GM19099 (cell line): ENCODE measurements around the gene TTLL6.

ENCODE experiments used
- POLR2A ChIP-seq: IDR thresholded peaks from 3 replicates; pipeline ENCODE4 v1.6.1; 2011; ENCODE audit warnings: low read depth; ENCODE audit not compliant: insufficient read length; ENCODE audit errors: extremely low read depth

Gene TTLL6

GRCh38 chr17:48738803-48739526 is 78.1 kb downstream of the TTLL6 start:
- TF ChIP-seq POLR2A: no peak

DNA sequence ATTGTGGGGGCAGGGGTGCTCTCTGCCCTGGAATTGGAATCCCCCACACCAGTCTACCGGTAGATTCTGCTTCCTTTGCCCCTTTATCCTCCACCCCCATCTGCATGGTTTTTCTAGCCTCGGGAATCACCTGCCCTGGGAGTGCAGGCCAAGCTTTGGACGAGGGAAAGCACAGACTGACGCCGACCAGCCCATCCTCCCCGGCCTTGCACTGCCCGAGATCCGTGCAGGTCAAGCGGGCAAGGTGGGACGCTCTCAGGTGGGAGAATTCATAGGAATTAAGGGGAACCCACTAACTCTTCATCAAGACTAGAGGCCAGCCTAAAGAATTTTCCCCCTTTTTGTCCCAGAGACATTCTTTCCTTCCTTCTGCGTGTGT is 78.6 kb downstream of the TTLL6 start:
- TF ChIP-seq POLR2A: no peak

DNA sequence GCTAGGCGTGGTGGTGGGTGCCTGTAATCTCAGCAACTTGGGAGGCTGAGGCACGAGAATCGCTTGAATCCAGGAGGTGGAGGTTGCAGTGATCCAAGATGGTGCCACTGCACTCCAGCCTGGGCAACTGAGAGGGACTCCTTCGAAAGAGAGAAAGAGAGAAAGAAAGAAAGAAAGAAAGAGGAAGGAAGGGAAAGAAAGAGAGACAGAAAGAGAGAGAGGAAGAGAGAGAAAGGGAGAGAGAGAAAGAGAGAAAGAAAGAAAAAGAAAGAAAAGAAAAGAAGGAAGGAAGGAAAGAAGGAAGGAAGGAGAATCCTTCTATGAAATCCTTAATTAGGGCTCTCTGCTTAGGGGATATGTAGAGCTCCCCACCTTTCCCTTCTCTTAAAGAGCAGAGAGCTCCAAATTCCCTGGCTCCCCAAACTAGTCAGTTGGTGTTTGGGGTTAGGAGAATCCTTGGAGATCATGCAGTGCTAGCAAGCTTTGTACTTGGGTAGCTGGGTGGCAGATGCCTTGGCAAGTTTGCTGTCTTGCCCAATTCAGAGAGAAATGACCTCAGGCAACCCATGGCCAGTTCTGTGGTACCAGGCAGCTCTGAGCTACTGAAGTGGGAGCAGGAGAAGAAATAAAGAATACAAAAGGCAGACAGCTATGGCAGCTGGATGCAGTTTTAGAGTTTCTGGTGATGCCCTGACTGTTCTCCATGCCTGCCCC is 79.5 kb downstream of the TTLL6 start:
- TF ChIP-seq POLR2A: no peak

DNA sequence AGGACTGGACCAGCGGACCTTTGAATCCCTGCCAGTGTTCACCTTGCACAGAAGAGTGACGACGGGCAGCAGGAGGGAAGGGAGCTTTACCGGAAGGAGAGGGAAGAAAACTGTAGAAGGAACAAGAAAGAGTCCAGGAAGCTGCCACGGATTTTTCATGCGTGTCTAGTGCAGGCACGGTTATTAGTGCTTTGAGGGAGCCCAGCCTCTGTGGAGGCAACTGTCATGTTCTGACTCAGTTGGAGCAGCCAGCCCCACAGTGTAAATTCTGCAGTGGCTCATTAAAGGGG is 82.0 kb downstream of the TTLL6 start:
- TF ChIP-seq POLR2A: no peak

- TF ChIP-seq POLR2A: no peak
These were observed 82.5 kb downstream of the TTLL6 start for GRCh38 chr17:48734333-48735061.

DNA sequence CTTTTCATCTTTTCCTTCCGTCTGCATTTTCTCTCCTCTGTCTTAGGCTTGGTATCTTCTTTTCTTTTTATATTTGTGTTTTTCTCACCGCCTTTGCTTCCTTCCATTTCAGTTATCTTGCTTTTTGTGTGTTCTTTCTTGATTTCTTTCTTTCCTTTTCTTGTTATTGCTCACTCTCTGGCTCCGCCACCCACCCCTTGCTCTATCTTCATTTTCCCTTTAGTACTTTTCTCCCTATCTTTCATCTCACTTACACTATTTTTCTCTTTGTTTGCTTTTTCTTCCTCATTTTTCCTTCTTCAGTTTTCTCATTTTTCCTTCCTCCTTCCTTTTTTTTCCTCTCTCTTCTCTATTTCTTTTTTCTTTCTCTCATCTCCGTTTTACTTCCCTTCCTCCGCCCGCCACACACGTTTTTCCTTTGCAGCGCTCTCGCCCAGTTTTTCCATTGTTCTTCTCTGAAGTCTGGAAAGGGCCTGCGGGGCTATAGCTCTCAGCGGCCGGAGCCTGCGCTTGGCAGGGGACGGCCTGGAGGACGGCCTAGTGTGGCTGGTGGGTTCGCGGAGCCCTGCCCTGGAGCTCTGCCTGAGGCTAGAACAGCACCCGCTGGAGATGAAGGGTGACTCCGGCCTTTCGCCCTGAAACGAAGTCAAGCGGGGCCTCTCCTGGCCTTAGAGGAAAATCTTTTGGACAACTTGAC is 83.2 kb downstream of the TTLL6 start:
- TF ChIP-seq POLR2A: no peak

- TF ChIP-seq POLR2A: no peak
These were observed 84.1 kb downstream of the TTLL6 start for GRCh38 chr17:48732688-48733629.

GRCh38 chr17:48731355-48731754 is 85.7 kb downstream of the TTLL6 start:
- no peak for TF ChIP-seq POLR2A

- no peak for TF ChIP-seq POLR2A
These were observed 86.8 kb downstream of the TTLL6 start for GRCh38 chr17:48730240-48730550.

GRCh38 chr17:48729335-48730239 is 87.4 kb downstream of the TTLL6 start:
- no peak for TF ChIP-seq POLR2A

DNA sequence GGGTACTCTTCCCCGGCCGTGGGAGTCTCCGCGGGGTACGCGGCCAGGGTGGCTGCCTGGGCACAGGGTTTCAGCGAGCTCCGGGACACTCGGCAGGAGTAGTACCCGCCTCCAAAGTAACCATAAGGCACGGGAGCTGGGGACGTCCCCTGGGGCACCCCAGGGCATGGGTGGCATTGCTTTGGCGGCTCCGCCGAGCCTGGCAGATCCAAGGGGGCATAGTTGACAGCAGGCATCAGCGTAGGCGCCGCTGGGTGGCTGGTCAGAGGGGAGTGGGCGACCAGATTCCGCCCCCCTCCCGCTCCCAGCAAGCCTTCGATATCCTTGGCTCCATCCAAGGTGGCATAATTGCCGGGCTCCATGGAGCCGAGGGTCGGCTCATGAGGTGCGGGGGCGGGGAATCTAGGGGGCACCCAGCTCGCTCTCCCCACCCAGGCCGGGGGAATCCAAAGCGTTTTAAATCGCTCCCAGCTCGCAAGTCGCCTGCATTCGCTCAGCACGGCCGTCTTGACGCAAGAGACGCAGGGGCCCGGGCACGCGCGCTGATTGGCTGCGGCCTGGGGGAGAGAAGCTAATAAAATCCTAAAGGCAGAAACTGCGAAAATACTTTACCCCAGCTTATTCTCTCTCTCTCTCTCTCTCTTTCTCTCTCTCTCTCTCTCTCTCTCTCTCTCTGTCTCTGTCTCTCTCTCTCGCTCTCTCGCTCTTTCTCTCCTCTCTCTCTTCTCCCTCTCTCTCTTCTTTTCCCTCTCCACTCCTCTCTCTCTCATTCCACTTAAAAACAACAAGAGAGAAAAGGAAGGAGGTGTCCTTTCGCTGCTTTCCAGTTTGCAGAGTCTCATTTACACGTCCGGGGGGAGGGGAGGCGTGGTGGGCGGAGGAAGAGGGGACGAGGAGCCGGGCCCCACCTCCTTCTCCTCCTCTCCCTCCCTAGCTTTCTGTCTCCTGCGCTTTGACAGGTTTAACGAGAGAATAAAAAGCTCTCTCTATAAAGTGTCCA is 88.5 kb downstream of the TTLL6 start, which contains the start of gene HOXB13:
Gene HOXB13 (minus strand): TSS at position 519 of the 1,000 bp plus-strand sequence. CDS start 157 bp downstream, at position 362.
- no peak for TF ChIP-seq POLR2A
